Nephron (organoid): ENCODE measurements around the gene TRMT61A.
A peak's percentile ranks its signal among the peaks of the same experiment; 100 is the strongest.

Source experiments
- H3K27ac Mint-ChIP-seq, 3 experiments: 2 replicates each; pipeline ENCODE4 v1.8.0; 2020; ENCODE audit warnings: mixed read lengths in 3 of 3, mild to moderate bottlenecking in 2 of 3, moderate library complexity in 1 of 3
- H3K27me3 Mint-ChIP-seq: 2 replicates; pipeline ENCODE4 v1.8.0; 2021; ENCODE audit warnings: low read depth, mild to moderate bottlenecking, moderate library complexity, mixed read lengths
- H3K36me3 Mint-ChIP-seq: 2 replicates; pipeline ENCODE4 v1.8.0; 2020; ENCODE audit warnings: low read depth, mixed read lengths
- H3K4me1 Mint-ChIP-seq: 2 replicates; pipeline ENCODE4 v1.8.0; 2020; ENCODE audit warnings: mixed read lengths
- H3K4me3 Mint-ChIP-seq, 3 experiments: 2 replicates each; pipeline ENCODE4 v1.8.0; 2020; ENCODE audit warnings: mild to moderate bottlenecking in 3 of 3, mixed read lengths in 3 of 3, moderate library complexity in 2 of 3
- H3K9me3 Mint-ChIP-seq: 2 replicates; pipeline ENCODE4 v1.8.0; 2020; ENCODE audit warnings: mixed read lengths
- TF ChIP-seq, protein P1 (sequence below), 3 experiments: fragments of 200-600 bp; sonication (generic); IDR thresholded peaks; one replicate each; pipeline ENCODE4 v1.5.0; 2021; ENCODE audit warnings: antibody characterized with exemption in 3 of 3; ENCODE audit not compliant: unreplicated experiment in 3 of 3

TRMT61A gene

DNA sequence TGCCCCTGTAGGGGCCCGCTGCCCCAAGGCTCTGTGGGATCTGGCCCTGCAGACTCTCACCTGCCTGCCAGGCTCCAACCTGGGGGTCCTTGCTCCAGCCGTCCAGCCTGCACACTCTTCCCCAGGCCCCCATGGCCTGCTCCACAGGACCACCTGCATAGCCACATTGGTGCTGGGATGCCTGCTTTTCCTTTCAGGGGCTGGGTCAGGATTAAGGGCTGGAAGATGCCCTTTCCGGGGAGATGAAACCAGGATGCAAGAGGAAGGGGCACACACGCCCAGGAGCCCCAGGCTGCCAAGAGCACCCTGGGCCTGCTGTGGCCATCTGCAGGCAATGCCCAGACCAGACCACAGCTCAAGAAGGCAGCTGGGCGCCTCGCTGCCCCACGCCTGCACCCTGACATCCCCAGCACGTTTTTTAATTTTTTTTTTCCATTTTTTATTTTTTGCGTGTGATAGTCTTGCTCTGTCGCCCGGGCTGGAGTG, 18.5 kb downstream of the TRMT61A start:
- Mint-ChIP-seq H3K4me3 (no peak overlapping the region), H3K9me3 (no peaks in the 10 kb centered on the region), H3K27ac (no peak overlapping the region), H3K36me3 (no peaks in the 10 kb centered on the region), H3K27me3 (no peaks in the 10 kb centered on the region), H3K4me1 (peaks cover 14% of the 10 kb centered on the region)
- TF ChIP-seq, protein P1, sequence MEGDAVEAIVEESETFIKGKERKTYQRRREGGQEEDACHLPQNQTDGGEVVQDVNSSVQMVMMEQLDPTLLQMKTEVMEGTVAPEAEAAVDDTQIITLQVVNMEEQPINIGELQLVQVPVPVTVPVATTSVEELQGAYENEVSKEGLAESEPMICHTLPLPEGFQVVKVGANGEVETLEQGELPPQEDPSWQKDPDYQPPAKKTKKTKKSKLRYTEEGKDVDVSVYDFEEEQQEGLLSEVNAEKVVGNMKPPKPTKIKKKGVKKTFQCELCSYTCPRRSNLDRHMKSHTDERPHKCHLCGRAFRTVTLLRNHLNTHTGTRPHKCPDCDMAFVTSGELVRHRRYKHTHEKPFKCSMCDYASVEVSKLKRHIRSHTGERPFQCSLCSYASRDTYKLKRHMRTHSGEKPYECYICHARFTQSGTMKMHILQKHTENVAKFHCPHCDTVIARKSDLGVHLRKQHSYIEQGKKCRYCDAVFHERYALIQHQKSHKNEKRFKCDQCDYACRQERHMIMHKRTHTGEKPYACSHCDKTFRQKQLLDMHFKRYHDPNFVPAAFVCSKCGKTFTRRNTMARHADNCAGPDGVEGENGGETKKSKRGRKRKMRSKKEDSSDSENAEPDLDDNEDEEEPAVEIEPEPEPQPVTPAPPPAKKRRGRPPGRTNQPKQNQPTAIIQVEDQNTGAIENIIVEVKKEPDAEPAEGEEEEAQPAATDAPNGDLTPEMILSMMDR (IDR thresholded peaks at IDR 0.05; ENCODE audit: unreplicated experiment in 3 of 3), result no peak

DNA sequence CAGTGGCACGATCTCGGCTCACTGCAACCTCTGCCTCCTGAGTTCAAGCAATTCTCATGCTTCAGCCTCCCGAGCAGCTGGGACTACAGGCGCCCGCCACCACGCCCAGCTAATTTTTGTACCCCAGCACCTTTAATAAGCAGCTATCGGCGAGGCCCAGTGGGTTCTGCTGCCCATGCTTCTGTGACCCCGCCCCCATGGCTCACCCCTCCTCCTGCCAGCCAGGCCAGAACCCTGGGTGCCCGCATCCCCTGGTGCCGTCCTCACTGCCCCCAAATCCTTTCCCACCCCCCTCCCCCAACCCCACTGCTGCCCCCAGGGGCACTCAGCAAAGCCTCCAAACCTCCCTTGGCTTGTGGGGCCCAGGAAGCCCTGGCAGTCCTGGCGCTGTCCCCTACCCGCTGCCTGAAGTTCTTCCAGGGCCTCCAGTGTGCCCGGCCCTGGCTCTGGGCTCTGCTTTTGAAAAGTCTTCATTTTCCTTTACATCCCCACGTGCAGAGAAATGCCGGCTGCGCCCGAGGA, 19.0 kb downstream of the TRMT61A start:
- no peak overlapping the region for H3K27ac Mint-ChIP-seq
- no peaks in the 10 kb centered on the region for H3K27me3 Mint-ChIP-seq
- H3K4me3 Mint-ChIP-seq, result no peak overlapping the region
- peaks cover 19% of the 10 kb centered on the region for H3K4me1 Mint-ChIP-seq
- no peaks in the 10 kb centered on the region for H3K9me3 Mint-ChIP-seq
- TF ChIP-seq, protein P1 (IDR thresholded peaks at IDR 0.05; ENCODE audit: unreplicated experiment in 3 of 3), result no peak
- H3K36me3 Mint-ChIP-seq, result no peaks in the 10 kb centered on the region

DNA sequence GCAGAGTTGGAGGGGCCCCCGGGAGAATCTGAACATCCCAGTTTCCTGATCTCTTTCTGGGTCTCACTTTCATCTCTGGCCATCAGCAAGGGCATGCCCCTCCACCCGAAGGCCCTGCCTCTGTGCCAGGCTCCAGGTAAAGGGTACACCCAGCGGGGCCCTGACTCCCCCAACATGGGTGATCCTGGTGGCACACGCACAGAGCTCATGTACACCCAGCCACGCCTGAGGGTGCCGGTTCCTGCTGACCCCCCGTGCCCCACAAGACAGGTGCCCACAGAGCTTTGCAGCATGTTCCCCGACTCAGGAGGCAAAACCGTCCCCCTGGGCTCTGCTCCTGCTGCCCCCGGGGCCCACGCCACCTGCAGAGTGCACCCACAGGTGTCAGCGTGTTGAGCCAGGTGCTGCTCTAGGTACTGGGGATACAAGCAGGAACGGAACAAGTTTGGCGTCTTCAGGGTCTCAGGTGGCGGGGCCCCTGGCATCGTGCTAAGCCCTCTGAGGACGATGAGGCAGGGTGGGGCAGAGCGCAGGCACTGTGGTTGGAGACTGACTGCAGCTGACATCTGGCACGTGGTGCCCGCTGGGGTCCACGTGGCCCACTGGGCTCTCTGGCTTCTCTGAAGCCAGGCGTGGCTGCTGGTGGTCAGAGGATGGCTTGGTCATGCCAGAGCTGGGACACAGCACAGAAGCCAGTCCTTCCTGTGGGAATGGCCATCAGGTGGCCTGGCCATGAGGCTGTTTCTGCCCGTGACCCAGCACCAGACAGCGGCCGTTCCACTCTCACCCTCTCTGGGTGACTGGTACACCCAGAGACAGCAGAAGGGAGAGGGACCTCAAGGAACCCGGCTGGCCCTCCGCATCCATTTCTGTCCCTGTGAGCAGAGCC, 19.7 kb downstream of the TRMT61A start:
- no peaks in the 10 kb centered on the region for H3K27me3 Mint-ChIP-seq
- TF ChIP-seq, protein P1 (IDR thresholded peaks at IDR 0.05; ENCODE audit: unreplicated experiment in 3 of 3), result no peak

DNA sequence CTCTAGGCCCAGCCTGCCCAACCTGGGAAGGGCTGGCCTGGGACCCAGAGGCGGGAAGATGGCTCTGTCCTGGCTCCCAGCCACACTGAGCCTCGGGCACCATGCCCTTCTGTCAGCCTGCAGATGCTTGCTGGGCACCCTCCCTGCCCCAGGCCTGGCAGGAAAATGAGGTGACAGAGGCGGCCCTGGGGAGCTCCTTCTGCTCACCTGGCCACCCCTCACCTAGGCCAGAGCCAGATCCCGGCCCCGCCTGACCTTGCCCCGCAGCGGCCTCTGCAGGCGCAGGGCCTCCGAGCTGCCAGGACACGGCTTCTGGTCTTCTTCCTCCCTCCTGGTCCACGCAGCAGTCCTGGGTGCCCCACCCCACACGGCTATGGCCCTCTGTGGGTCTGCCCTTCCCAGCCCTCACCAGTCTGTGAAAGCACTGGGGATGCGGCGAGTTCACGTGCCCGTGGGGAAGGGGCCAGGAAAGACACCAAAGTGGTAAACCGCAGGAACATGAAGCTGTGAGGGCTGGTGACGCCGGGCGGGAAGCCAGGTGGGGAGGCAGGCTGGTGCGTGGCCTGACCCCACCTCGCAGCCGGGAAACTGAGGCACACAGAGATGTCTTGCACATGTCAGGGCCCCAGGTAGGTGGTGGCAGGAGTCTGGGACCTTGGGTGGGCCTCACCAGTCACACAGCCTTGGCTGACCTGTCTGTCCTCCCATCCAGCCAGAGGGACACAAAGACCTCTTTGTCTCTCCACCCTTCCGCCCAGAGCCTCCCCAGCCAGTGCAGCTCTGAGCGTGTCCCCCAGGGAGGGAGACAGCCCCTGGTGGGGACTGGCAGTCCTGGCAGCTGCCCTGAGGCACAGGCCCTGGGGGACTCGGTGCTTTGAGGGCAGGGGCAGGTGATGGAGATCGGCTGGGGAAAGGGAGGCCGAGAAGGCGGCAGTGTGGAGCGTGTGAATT, 20.6 kb downstream of the TRMT61A start:
- no peaks in the 10 kb centered on the region for H3K36me3 Mint-ChIP-seq
- H3K9me3 Mint-ChIP-seq, result no peaks in the 10 kb centered on the region
- TF ChIP-seq, protein P1 (IDR thresholded peaks at IDR 0.05; ENCODE audit: unreplicated experiment in 3 of 3), result no peak
- peaks cover 3% of the 10 kb centered on the region for H3K27me3 Mint-ChIP-seq
- H3K4me1 Mint-ChIP-seq, result peaks cover 19% of the 10 kb centered on the region
- no peak overlapping the region for H3K4me3 Mint-ChIP-seq
- H3K27ac Mint-ChIP-seq, result peak overlapping the region in 2 of 3 experiments; percentile 46 to 76

More for the DNA sequence above, 19.7 kb downstream of the TRMT61A start:
- Mint-ChIP-seq H3K36me3 (no peaks in the 10 kb centered on the region), H3K4me3 (no peak overlapping the region), H3K9me3 (no peaks in the 10 kb centered on the region), H3K27ac (no peak overlapping the region), H3K4me1 (peaks cover 22% of the 10 kb centered on the region)

DNA sequence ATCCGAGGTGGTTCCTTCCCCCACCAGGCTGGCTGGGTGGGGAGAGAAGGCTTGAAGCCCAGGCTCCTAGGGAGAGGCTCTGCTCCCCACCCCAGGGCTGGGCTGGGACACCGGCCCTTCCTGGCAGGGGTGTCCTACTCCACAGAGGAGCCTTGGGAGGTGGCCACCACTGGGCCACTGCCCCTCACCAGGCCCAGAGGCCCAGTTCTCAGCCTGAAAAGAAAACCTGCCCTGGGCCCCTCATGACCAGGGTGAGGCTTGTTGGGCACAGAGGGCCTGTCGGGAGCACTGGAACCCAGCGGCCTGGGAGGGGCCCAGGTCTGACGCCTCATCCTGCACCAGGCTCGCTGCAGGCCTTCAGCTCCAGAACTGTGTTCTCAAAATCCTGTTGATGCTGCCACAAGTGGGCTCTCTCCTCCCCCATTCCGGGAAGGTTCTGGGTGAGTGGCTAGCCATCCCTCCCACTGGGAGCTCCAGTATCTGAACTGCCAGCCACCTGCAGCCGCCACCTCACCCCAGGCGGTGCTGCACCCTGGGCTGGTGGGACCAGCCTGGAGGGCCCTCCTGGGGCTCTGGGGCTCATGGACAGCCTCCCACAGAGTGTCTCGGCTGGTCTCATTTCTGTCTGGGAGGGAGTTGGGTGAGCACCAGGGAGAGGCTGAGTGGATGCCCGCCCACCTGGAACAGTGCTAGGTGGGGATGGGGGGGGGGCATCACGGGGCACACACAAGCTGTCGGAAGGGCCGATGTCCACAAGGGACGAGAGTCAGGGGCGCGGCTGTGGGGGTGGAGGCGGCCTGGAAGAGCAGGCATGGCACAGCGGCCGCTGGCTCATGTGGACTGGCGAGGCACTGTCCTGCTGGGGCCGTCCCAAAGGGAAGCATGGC, 21.7 kb downstream of the TRMT61A start:
- H3K27me3 Mint-ChIP-seq, result peaks cover 3% of the 10 kb centered on the region
- no peaks in the 10 kb centered on the region for H3K36me3 Mint-ChIP-seq
- H3K9me3 Mint-ChIP-seq, result no peaks in the 10 kb centered on the region
- H3K27ac Mint-ChIP-seq, result peak overlapping the region in 2 of 3 experiments; percentile 46 to 76
- TF ChIP-seq, protein P1 (IDR thresholded peaks at IDR 0.05; ENCODE audit: unreplicated experiment in 3 of 3), result no peak
- H3K4me1 Mint-ChIP-seq, result peaks cover 28% of the 10 kb centered on the region
- H3K4me3 Mint-ChIP-seq, result no peak overlapping the region
